ENCODE data around the gene FRMD3.

DNA sequence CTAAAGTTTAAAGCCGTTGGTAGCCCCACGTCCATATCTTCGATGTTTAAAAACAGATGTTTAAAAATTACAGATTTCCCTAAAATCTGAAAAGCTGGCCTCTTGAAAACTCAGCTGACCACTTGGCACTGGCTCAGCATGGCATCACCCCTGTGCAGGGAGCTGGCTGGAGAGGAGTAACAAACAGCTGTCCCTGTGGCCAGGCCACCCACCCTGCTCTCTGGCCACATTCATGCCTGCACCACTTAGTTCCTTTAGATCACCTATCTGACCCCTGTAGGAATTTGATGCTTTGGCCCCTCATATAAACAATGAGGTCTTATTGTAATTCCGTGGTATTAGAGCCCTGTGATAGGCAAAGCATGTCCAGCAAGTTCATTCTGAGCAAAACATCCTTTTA lies 107.5 kb downstream of the FRMD3 start:
- TF ChIP-seq, protein P1, sequence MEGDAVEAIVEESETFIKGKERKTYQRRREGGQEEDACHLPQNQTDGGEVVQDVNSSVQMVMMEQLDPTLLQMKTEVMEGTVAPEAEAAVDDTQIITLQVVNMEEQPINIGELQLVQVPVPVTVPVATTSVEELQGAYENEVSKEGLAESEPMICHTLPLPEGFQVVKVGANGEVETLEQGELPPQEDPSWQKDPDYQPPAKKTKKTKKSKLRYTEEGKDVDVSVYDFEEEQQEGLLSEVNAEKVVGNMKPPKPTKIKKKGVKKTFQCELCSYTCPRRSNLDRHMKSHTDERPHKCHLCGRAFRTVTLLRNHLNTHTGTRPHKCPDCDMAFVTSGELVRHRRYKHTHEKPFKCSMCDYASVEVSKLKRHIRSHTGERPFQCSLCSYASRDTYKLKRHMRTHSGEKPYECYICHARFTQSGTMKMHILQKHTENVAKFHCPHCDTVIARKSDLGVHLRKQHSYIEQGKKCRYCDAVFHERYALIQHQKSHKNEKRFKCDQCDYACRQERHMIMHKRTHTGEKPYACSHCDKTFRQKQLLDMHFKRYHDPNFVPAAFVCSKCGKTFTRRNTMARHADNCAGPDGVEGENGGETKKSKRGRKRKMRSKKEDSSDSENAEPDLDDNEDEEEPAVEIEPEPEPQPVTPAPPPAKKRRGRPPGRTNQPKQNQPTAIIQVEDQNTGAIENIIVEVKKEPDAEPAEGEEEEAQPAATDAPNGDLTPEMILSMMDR (IDR thresholded peaks at IDR 0.05), result no peak
- TF ChIP-seq POLR2AphosphoS5 (IDR thresholded peaks at IDR 0.05; ENCODE audit: low read depth, low read length), result no peak
- TF ChIP-seq, protein P2, sequence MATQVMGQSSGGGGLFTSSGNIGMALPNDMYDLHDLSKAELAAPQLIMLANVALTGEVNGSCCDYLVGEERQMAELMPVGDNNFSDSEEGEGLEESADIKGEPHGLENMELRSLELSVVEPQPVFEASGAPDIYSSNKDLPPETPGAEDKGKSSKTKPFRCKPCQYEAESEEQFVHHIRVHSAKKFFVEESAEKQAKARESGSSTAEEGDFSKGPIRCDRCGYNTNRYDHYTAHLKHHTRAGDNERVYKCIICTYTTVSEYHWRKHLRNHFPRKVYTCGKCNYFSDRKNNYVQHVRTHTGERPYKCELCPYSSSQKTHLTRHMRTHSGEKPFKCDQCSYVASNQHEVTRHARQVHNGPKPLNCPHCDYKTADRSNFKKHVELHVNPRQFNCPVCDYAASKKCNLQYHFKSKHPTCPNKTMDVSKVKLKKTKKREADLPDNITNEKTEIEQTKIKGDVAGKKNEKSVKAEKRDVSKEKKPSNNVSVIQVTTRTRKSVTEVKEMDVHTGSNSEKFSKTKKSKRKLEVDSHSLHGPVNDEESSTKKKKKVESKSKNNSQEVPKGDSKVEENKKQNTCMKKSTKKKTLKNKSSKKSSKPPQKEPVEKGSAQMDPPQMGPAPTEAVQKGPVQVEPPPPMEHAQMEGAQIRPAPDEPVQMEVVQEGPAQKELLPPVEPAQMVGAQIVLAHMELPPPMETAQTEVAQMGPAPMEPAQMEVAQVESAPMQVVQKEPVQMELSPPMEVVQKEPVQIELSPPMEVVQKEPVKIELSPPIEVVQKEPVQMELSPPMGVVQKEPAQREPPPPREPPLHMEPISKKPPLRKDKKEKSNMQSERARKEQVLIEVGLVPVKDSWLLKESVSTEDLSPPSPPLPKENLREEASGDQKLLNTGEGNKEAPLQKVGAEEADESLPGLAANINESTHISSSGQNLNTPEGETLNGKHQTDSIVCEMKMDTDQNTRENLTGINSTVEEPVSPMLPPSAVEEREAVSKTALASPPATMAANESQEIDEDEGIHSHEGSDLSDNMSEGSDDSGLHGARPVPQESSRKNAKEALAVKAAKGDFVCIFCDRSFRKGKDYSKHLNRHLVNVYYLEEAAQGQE (IDR thresholded peaks at IDR 0.05; ENCODE audit: insufficient read depth in 1 of 2, low read depth in 2 of 2, low read length in 1 of 2), result no peak
- TF ChIP-seq TCF7L2 (IDR thresholded peaks at IDR 0.05; ENCODE audit: low read depth, low read length), result no peak

Measured in Panc1 (cell line).